NK-92 treated with Interleukin-12 subunit alpha and Interleukin-12 subunit beta, amount 100 ng/mL, for 24 hours (cell line): Measurements from ENCODE around the gene CLIP1.
"Not testable (repeated sequence)": the region's sequence is repeated elsewhere in the genome, so short reads cannot be mapped to it uniquely, and the experiment has no call there.

Experiments used
- DNase-seq: peaks from one replicate; lab custom pipeline; 2025; lab: John Stamatoyannopoulos, UW

CLIP1 gene

GRCh38 chr12:122395319-122395718 lies 27.1 kb downstream of the CLIP1 start:
- DNase-seq, result no peak

- no peak for DNase-seq
These were observed 27.8 kb downstream of the CLIP1 start for GRCh38 chr12:122394626-122395194.

GRCh38 chr12:122393817-122394216 lies 28.7 kb downstream of the CLIP1 start:
- no peak for DNase-seq

GRCh38 chr12:122392411-122392810 lies 30.1 kb downstream of the CLIP1 start:
- DNase-seq, result no peak

GRCh38 chr12:122389677-122390076 lies 32.8 kb downstream of the CLIP1 start:
- DNase-seq, result no peak

GRCh38 chr12:122387887-122388286 lies 34.6 kb downstream of the CLIP1 start:
- DNase-seq, result no peak

GRCh38 chr12:122385171-122386016 lies 37.1 kb downstream of the CLIP1 start:
- DNase-seq, result no peak

GRCh38 chr12:122382919-122383350 lies 39.5 kb downstream of the CLIP1 start:
- DNase-seq, result no peak

GRCh38 chr12:122381021-122381420 lies 41.4 kb downstream of the CLIP1 start:
- DNase-seq, result no peak

- DNase-seq, result not testable (repeated sequence)
These were observed 45.7 kb downstream of the CLIP1 start for GRCh38 chr12:122376751-122377150.

GRCh38 chr12:122374707-122375106 lies 47.8 kb downstream of the CLIP1 start:
- no peak for DNase-seq

- no peak for DNase-seq
These were observed 50.9 kb downstream of the CLIP1 start for GRCh38 chr12:122371475-122372045.

- no peak for DNase-seq
These were observed 54.0 kb downstream of the CLIP1 start for GRCh38 chr12:122368361-122369073.

GRCh38 chr12:122367632-122368031 lies 54.8 kb downstream of the CLIP1 start:
- not testable (repeated sequence) for DNase-seq

GRCh38 chr12:122366685-122367475 lies 55.6 kb downstream of the CLIP1 start:
- DNase-seq, result no peak

- not testable (repeated sequence) for DNase-seq
These were observed 57.2 kb downstream of the CLIP1 start for GRCh38 chr12:122365226-122365625.

- DNase-seq, result no peak
These were observed 58.7 kb downstream of the CLIP1 start for GRCh38 chr12:122363782-122364181.

GRCh38 chr12:122362755-122363154 lies 59.7 kb downstream of the CLIP1 start:
- DNase-seq, result no peak

- not testable (repeated sequence) for DNase-seq
These were observed 64.1 kb downstream of the CLIP1 start for GRCh38 chr12:122358403-122358802.

GRCh38 chr12:122357536-122357935 lies 64.9 kb downstream of the CLIP1 start:
- not testable (repeated sequence) for DNase-seq

GRCh38 chr12:122356991-122357390 lies 65.5 kb downstream of the CLIP1 start:
- not testable (repeated sequence) for DNase-seq

GRCh38 chr12:122356192-122356635 lies 66.3 kb downstream of the CLIP1 start:
- DNase-seq, result no peak
